ENCODE data around the gene NAV2. TPM values are rescaled to one million over a fixed set of nuclear protein-coding genes. Genes with fewer than 3 reads are reported as not detected.

The NAV2 gene
- total and polyA plus RNA-seq, 2 experiments from 2014 or later, result 26.0 to 45.0 TPM

DNA sequence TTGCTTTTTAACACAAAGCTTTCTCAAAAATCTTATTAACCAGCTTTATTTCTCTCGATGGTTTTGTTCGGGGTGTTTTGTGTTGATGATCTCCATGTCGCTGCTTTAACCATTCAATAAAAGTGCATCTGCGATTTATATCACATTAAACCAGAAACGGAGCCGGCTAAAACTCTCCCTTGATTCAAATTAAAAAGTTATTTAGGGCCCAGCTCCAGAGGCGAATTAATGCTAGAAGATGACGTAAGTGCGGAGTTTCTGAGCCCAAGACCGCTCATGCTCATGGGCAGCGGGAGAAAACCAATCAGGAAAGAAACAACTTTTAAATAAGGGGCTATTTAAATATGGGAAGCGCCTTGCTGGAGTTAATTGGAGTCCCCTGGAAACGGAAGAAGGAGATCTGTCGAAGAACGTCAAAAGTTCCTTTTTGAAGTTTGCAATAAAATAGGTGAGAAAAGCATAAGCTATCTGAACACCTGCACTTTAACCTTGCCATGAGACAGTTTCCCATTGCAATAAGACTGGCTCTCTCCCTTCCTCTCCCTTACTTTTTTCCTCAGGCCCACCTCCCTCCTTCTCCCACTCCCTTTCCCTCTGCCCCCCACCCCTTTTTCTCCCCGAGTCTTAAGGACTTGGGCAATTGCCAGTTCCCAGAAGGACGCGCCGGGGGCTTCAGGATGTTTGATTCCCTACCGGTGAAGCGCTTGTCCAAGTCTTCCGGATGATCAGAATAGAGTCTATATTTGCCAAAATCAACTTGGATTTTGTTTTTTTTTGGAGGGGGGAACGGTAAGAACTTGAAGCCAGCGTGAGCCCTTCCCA is 449.5 kb downstream of the NAV2 start:
- H3K9me2 ChIP-seq (ENCODE audit: insufficient read depth), result no peaks in the 10 kb centered on the region
- H3K4me1 ChIP-seq (ENCODE audit: insufficient read depth), result peaks cover 71% of the 10 kb centered on the region
- H3K27ac ChIP-seq (ENCODE audit: low read depth), result no peak overlapping the region
- H3K79me2 ChIP-seq (replicated peaks; ENCODE audit: insufficient read depth), result no peaks in the 10 kb centered on the region
- peaks cover 100% of the 10 kb centered on the region for H3K27me3 ChIP-seq (ENCODE audit: insufficient read depth)
- peak; percentile 48 for DNase-seq (ENCODE audit: low spot score)
- peaks cover 10% of the 10 kb centered on the region for H4K20me1 ChIP-seq (replicated peaks; ENCODE audit: insufficient read depth)
- ATAC-seq, result no peak
- peak overlapping the region; percentile 52 for H3K4me3 ChIP-seq
- H3K27ac Mint-ChIP-seq, result no peak overlapping the region
- H3K36me3 ChIP-seq (ENCODE audit: insufficient read depth), result no peaks in the 10 kb centered on the region; the same call in 1 of the 2 replicates
- no peaks in the 10 kb centered on the region; the same call in 2 of the 3 replicates for H3K9me3 Mint-ChIP-seq
- peak overlapping the region; percentile 79 for H3K4me2 ChIP-seq
- H3K4me3 Mint-ChIP-seq, result peak overlapping the region; percentile 75
- no peak overlapping the region; the same call in 1 of the 2 replicates for H2AFZ ChIP-seq
- no peaks in the 10 kb centered on the region for H3K36me3 Mint-ChIP-seq (ENCODE audit: low read depth)
- H3F3A ChIP-seq (replicated peaks; ENCODE audit: low read depth), result peaks cover 42% of the 10 kb centered on the region
- H3K27me3 Mint-ChIP-seq (ENCODE audit: insufficient read depth, low read depth, poor library complexity), result peaks cover 97% of the 10 kb centered on the region
- peaks cover 75% of the 10 kb centered on the region for H3K4me1 Mint-ChIP-seq
- TF ChIP-seq, protein P1, sequence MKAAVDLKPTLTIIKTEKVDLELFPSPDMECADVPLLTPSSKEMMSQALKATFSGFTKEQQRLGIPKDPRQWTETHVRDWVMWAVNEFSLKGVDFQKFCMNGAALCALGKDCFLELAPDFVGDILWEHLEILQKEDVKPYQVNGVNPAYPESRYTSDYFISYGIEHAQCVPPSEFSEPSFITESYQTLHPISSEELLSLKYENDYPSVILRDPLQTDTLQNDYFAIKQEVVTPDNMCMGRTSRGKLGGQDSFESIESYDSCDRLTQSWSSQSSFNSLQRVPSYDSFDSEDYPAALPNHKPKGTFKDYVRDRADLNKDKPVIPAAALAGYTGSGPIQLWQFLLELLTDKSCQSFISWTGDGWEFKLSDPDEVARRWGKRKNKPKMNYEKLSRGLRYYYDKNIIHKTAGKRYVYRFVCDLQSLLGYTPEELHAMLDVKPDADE (IDR thresholded peaks at IDR 0.05), result no peak
- TF ChIP-seq EZH2phosphoT487 (IDR thresholded peaks at IDR 0.05; ENCODE audit: unreplicated experiment) (peak; percentile 7), EZH2 (IDR thresholded peaks at IDR 0.05; ENCODE audit: low read depth, unreplicated experiment) (peak; percentile 82)

DNA sequence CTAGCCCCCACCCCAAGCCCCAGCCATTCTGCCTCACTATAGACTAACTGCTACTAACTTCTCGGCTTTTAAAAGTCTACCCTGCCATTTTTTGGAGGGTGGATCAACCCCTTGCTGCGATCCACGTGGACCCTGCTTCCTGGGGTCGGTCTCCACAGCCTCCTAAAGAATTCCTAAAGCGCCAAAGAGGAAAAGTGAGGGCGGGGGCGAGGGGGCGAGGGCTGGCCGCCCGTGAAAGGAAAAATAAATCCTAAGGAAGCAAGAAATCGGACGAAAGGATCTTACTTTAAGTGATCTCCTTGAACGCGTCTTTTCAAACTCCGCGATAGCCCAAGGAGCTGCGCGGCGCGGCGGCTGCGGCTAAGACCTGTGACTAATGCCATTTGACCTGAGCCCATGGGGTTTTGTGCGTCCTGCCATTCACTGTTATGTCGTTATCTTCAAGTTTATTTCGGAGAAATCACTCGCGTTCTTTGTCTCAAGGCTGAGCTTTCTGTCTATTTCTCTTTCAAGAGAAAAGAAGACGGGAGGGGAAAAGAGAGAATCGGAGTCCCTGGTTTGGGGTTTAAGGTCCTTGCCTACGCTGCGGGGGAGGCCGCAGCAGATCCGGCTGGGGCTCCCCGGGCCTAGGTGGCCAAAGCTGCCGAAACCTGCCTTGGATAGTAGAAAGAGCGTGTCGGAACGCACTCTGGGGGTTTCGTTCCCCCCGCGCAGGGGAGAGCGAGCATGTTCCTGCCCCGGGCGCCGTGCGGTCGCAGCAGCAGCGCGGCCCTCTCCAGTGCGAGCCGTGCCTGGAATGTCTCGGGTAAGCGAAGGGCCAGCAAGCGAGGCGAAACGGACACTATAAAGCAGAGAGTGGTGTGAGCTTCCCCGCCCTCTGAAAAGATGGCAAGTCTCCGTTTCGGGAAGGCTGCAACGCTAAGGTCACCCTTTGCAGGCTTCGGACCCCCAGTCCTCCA is 450.5 kb downstream of the NAV2 start:
- Histone ChIP-seq H3K27ac (ENCODE audit: low read depth) (no peak overlapping the region), H3K79me2 (replicated peaks; ENCODE audit: insufficient read depth) (no peaks in the 10 kb centered on the region), H3K4me2 (peak overlapping the region; percentile 79), H3K27me3 (ENCODE audit: insufficient read depth) (peaks cover 100% of the 10 kb centered on the region), H2AFZ (peak overlapping the region; percentile 90), H3F3A (replicated peaks; ENCODE audit: low read depth) (peaks cover 35% of the 10 kb centered on the region), H3K4me3 (peak overlapping the region; percentile 52), H3K4me1 (ENCODE audit: insufficient read depth) (peaks cover 62% of the 10 kb centered on the region), H3K36me3 (ENCODE audit: insufficient read depth) (no peaks in the 10 kb centered on the region; the same call in 1 of the 2 replicates), H4K20me1 (replicated peaks; ENCODE audit: insufficient read depth) (peaks cover 10% of the 10 kb centered on the region), H3K9me2 (ENCODE audit: insufficient read depth) (no peaks in the 10 kb centered on the region)
- Mint-ChIP-seq H3K36me3 (ENCODE audit: low read depth) (no peaks in the 10 kb centered on the region), H3K27me3 (ENCODE audit: insufficient read depth, low read depth, poor library complexity) (peaks cover 96% of the 10 kb centered on the region), H3K4me1 (peaks cover 73% of the 10 kb centered on the region), H3K4me3 (peak overlapping the region; percentile 75), H3K9me3 (no peaks in the 10 kb centered on the region; the same call in 2 of the 3 replicates), H3K27ac (no peak overlapping the region)
- peak; percentile 44 for ATAC-seq
- TF ChIP-seq EZH2phosphoT487 (IDR thresholded peaks at IDR 0.05; ENCODE audit: unreplicated experiment) (peak; percentile 84), ZNF114 (CRISPR knock-in tag; IDR thresholded peaks at IDR 0.05) (no peak), EZH2 (IDR thresholded peaks at IDR 0.05; ENCODE audit: low read depth, unreplicated experiment) (peak; percentile 99)
- TF ChIP-seq, protein P2, sequence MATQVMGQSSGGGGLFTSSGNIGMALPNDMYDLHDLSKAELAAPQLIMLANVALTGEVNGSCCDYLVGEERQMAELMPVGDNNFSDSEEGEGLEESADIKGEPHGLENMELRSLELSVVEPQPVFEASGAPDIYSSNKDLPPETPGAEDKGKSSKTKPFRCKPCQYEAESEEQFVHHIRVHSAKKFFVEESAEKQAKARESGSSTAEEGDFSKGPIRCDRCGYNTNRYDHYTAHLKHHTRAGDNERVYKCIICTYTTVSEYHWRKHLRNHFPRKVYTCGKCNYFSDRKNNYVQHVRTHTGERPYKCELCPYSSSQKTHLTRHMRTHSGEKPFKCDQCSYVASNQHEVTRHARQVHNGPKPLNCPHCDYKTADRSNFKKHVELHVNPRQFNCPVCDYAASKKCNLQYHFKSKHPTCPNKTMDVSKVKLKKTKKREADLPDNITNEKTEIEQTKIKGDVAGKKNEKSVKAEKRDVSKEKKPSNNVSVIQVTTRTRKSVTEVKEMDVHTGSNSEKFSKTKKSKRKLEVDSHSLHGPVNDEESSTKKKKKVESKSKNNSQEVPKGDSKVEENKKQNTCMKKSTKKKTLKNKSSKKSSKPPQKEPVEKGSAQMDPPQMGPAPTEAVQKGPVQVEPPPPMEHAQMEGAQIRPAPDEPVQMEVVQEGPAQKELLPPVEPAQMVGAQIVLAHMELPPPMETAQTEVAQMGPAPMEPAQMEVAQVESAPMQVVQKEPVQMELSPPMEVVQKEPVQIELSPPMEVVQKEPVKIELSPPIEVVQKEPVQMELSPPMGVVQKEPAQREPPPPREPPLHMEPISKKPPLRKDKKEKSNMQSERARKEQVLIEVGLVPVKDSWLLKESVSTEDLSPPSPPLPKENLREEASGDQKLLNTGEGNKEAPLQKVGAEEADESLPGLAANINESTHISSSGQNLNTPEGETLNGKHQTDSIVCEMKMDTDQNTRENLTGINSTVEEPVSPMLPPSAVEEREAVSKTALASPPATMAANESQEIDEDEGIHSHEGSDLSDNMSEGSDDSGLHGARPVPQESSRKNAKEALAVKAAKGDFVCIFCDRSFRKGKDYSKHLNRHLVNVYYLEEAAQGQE (IDR thresholded peaks at IDR 0.05; ENCODE audit: unreplicated experiment), result no peak
- DNase-seq (ENCODE audit: low spot score), result peak; percentile 77

Data from GM23338 (cell line).